GM21576 (cell line): ENCODE data around the gene OR1I1.
"Not testable (repeated sequence)": the region's sequence is repeated elsewhere in the genome, so short reads cannot be mapped to it uniquely, and the experiment has no call there.

ENCODE experiments used
- ATAC-seq: cut with Tn5 transposase; IDR thresholded peaks from one replicate; pipeline ENCODE4 v1.9.1; 2021; ENCODE audit warnings: mild to moderate bottlenecking, moderate library complexity; ENCODE audit not compliant: unreplicated experiment

The OR1I1 gene, protein sequence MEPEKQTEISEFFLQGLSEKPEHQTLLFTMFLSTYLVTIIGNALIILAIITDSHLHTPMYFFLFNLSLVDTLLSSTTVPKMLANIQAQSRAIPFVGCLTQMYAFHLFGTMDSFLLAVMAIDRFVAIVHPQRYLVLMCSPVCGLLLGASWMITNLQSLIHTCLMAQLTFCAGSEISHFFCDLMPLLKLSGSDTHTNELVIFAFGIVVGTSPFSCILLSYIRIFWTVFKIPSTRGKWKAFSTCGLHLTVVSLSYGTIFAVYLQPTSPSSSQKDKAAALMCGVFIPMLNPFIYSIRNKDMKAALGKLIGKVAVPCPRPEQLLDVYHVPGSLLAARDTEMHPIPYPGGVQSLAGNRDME

GRCh38 chr19:15081911-15082310 lies at the start of gene OR1I1:
TSS of gene OR1I1 (plus strand) at chr19:15082211. CDS start at chr19:15087066, 4,855 bp downstream.
- ATAC-seq: no peak

GRCh38 chr19:15035795-15036311 lies 46.2 kb upstream of the OR1I1 start:
- ATAC-seq: no peak

DNA sequence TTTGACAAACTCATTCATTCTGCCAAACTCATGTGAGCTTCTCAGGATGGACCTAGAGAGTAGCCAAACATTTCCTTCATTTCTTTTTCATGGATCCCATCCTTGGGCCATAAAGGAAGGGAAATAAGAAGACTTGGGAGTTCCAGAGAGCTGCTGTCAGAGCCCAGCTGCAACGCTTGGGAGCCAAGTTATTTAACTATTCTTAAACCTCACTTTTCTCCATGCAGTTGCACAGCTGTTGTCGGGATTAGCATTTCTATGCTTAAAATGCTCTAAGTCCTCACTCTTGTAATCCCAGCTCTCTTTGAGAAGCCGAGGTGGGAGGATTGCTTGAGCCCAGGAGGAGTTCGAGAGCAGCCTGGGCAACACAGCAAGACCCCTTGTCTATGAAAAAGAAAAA lies 44.4 kb upstream of the OR1I1 start:
- no peak for ATAC-seq

DNA sequence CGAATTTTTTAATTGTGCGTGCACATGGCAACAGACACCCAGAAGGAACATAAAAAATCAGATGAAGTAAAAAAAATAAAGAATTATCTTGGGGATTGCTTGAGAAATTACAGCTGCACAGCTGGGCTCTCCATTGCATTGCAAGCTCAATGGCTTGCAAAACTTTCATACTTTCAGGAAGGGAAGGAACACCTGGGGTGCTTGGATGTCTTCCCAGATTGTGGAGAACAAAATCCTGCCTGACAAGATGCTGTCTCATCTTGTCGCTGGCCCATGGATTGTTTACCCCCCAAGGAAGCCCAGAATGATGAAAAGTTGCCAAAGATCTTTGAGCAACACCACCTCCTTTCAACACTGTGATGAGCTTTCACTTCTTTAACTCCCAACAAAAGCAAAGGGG lies 43.7 kb upstream of the OR1I1 start:
- no peak for ATAC-seq

- ATAC-seq: no peak
These were observed 40.0 kb upstream of the OR1I1 start for GRCh38 chr19:15042003-15042402.

GRCh38 chr19:15042826-15043225 lies 39.2 kb upstream of the OR1I1 start:
- no peak for ATAC-seq

- no peak for ATAC-seq
These were observed 36.5 kb upstream of the OR1I1 start for GRCh38 chr19:15045506-15045905.

DNA sequence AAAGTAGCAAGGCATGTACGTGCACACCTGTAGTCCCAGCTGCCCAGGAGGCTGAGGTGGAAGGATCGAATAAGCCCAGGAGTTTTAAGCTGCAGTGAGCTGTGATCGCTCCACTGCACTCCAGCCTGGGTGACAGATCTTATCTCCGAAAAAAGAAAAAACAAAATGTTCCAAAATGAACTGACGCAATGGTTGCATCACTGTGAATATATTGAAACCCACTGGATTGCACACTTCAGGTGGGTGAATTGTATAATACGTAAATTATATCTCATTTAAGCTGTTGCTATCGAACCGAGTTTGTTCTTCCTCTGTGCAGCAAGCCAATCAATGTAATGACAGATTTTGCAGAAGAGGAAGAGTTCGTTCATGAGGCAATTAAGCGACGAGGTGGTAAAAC lies 34.3 kb upstream of the OR1I1 start:
- ATAC-seq: no peak

DNA sequence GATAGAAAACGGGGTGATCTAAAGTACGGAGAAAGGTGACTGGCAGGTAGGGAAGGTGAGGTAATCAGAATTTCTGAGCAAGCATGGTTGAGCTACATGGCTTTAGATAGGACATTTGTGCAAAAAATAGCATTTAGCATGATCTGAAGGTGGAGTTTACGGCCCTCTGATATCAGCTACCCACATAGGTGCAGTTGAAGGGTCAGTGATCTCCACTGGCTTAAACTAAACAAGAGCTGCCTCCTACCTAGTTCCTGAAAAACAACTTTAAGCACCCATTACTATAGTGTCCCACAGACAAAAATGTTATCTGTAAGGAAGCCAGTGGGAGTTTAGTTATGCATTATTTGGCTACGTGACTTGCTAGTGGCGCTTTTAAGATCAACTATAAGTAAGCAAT lies 33.9 kb upstream of the OR1I1 start:
- ATAC-seq: no peak

DNA sequence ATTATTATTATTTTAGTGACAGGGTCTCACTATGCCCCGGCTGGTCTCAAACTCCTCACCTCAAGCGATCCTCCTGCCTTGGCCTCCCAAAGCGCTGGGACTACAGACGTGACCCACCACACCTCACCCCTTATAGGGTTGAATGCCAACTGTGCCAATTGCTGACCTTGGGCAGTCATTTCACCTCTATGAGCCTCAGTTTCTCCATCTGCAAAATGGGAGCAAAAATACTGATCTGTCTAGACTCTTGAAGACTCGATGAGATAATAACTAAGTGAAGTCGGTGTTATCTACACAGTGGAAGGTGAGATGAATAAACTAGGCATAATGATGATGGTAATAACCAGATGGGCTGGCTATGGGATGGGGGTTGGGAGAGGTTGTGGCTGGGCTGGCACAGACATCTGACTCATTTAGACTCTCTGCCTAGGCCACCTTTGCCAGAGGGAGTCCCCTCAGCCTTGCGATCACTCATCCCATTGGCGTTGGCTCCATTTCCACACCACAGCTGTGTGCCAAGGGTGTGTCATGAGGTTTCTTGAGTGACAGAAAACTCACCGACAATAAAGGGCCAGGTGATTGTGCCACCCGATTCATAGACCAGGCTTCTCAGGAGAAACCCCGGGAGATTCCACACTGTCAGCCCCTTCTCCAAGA lies 33.0 kb upstream of the OR1I1 start, which contains the start of gene CASP14:
TSS of gene CASP14 (plus strand) at position 596 of the 657 bp plus-strand sequence. CDS start 2,772 bp downstream, outside the sequence.
- ATAC-seq: no peak

GRCh38 chr19:15050639-15051038 lies 31.4 kb upstream of the OR1I1 start:
- no peak for ATAC-seq

DNA sequence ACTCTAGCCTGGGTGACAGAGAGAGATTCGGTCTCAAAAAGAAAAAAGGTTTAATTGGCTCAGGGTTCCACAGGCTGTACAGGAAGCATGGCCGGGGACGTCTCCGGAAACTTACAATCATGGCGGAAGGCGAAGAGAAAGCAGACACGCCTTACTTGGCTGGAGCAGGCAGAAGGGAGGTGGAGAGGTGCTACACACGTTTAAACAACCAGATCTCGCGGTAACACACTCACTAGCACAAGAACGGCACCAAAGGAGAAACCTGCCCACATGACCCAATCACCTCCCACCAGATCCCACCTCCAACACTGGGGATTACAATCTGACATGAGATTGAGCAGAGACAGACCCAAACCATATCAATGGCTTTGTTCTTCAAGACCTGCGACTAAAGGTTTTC lies 20.0 kb upstream of the OR1I1 start:
- ATAC-seq: no peak

GRCh38 chr19:15070386-15070785 lies 11.6 kb upstream of the OR1I1 start:
- ATAC-seq: not testable (repeated sequence)

GRCh38 chr19:15072930-15073647 lies 8.9 kb upstream of the OR1I1 start:
- no peak for ATAC-seq

- no peak for ATAC-seq
These were observed 7.6 kb upstream of the OR1I1 start for GRCh38 chr19:15074371-15074770.

DNA sequence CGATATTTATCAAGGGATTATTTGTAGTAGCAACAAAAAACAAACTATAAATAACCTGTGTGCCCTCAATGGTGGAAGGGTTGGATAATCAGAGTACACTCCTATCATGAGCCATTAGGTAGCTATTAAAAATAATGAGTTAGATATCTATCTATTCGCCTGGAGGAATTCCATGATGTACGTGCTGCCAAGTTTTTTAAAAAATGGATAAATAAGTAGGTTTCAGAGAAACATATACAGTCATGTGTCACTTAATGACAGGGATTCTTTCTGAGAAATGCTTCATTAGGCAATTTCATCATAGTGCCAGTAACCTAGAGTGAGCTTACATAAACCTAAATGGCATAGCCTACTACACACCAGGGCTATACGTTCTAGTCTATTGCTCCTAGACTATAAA lies 6.2 kb upstream of the OR1I1 start:
- ATAC-seq: no peak

DNA sequence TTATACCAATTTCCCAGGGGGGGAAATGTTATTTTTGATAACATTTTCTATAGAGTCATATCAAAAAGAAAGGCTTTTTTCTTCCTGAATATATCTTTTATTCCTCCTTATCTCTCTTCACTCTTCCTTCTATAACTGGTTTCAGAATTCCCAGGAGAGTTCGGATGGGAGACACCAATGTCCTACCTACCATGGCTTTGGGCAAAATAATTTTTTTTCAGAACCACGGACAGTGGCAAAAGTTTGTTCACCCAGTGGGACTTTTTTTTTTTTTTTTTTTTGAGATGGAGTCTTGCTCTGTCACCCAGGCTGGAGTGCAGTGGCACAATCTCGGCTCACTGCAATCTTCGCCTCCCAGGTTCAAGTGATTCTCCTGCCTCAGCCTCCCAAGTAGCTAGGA lies 2.0 kb upstream of the OR1I1 start:
- not testable (repeated sequence) for ATAC-seq

DNA sequence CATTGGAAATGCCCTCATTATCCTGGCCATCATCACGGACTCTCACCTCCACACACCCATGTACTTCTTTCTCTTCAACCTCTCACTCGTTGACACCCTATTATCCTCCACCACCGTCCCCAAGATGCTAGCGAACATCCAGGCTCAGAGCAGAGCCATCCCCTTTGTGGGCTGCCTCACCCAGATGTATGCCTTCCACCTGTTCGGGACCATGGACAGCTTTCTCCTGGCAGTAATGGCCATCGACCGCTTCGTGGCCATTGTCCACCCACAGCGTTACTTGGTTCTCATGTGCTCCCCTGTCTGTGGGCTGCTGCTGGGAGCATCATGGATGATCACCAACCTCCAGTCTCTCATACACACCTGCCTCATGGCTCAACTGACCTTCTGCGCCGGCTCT lies 5.2 kb downstream of the OR1I1 start:
- ATAC-seq: no peak

DNA sequence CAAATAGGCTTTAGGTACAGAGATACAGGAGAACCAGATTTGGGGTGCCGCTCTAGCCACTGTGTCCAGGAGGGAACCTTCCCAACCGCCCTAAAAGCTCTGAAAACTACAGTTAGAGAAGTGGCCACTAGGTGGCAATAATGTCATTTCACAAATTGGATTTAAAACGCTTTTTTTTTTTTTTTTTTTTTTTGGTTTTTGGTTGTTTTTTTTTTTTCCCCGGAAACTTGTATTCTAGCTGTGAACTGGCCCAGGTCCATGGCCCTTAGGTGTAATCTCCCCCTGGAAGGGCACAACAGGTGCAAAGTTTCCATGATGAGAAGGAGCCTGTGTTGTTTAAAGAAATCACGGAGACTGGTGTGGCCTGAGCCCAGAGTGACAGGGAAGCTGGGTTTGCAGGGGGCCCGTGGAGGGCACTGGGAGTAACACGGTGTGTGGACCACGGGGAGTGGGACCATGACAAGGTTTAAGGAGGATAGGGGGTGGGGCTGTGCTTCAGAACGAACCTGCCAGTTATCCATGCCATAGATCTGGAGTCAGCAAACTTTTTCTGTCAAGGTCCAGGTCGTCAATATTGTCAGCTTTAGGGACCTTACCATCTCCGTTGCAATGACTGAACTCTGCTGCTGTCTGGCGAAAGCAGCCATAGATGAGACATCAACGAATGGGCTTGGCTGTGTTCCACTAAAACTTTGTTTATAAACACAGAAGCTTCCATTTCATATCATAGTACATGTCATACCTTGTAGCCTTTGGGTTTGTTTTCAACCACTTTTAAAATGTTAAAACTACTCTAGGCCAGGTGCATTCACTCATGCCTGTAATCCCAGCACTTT lies 10.1 kb downstream of the OR1I1 start:
- no peak for ATAC-seq

DNA sequence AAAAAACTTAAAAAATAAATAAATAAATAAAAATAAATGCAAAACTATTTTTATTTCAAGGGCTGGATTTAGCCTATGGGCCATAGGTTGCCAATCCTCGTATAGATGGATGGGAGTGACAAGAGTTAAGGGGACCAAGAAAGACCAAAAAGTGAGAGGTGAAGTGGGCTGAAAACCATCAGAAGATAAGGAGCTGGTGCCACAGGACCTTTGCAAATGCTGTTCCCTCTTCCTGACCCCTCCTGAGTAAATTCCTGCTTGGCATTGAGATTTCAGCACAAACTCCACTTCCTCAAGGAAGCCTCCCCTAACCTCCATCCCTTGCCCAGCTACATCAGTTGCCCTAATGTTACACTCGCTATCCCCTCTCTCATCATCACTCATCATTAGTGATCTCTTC lies 11.0 kb downstream of the OR1I1 start:
- no peak for ATAC-seq

DNA sequence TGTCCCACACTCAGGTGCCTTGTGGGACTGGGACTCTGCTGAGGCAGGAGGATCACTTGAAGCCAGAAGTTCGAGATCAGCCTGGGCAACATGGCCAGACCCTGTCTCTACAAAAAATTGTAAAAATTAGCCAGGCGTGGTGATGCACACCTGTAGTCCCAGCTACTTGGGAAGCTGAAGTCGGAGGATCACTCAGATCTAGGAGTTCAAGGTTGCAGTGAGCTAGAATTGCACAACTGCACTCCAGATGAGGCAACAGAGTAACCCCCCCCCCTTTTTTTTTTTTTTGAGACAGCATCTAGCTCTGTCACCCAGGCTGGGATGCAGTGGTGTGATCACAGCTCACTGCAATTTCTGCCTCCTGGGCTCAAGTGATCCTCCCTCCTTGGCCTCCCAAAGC lies 14.2 kb downstream of the OR1I1 start:
- no peak for ATAC-seq
